IMR-90 (cell line): ENCODE data around the gene NGFR. TPM values are rescaled to one million over a fixed set of nuclear protein-coding genes. Genes with fewer than 3 reads are reported as not detected.

Source experiments
- ATAC-seq: fragments of 200-7000 bp; cut with Tn5 transposase; 2 replicates; pipeline ENCODE4 v1.9.1; 2020; ENCODE audit warnings: low read depth, mild to moderate bottlenecking, moderate library complexity
- BruUV-seq: library from RNA; stranded (reverse); fragments of 400-500 nt; replicated peaks from 2 replicates; lab custom pipeline; 2021; lab: Mats Ljungman, UMichigan
- CTCF ChIA-PET: fragments of 300-600 bp; formaldehyde crosslinking; extraction: SDS; loops from one replicate; lab custom pipeline; 2021; ENCODE audit warnings: antibody characterized with exemption; lab: Yijun Ruan, JAX
- POLR2A ChIA-PET: fragments of 300-600 bp; sonication (Branson Sonifier 250); formaldehyde crosslinking; loops from one replicate; lab custom pipeline; 2022; ENCODE audit warnings: antibody characterized with exemption; ENCODE audit not compliant: unreplicated experiment; lab: Charles Lee
- DNase-seq: peaks from one replicate; pipeline ENCODE4 v3.0.0; 2013
- H2AFZ ChIP-seq: replicated peaks from 2 replicates; pipeline ENCODE3; 2013; ENCODE audit warnings: low read length, mild to moderate bottlenecking; ENCODE audit not compliant: poor library complexity
- H2AK5ac ChIP-seq: 2 replicates; pipeline ENCODE4 v1.6.1; 2013; ENCODE audit warnings: low read depth, low read length, inconsistent platforms
- H2AK9ac ChIP-seq: replicated peaks from 2 replicates; pipeline ENCODE3; 2013; ENCODE audit warnings: mild to moderate bottlenecking, low read depth, low read length, moderate library complexity; ENCODE audit not compliant: poor library complexity
- H2BK120ac ChIP-seq: 2 replicates; pipeline ENCODE4 v1.6.1; 2013; ENCODE audit warnings: low read depth, low read length, inconsistent platforms
- H2BK15ac ChIP-seq: 3 replicates; pipeline ENCODE4 v1.6.1; 2013; ENCODE audit warnings: low read depth, low read length, inconsistent platforms
- H2BK20ac ChIP-seq: 2 replicates; pipeline ENCODE4 v1.6.1; 2013; ENCODE audit warnings: low read depth, mild to moderate bottlenecking, inconsistent platforms, low read length, moderate library complexity
- H2BK5ac ChIP-seq: 2 replicates; pipeline ENCODE4 v1.6.1; 2013; ENCODE audit warnings: mild to moderate bottlenecking, low read depth, low read length, inconsistent platforms; ENCODE audit not compliant: poor library complexity, severe bottlenecking
- H3K14ac ChIP-seq: replicated peaks from 2 replicates; pipeline ENCODE4 v1.6.1; 2013; ENCODE audit warnings: low read depth, low read length, inconsistent platforms
- H3K18ac ChIP-seq: 2 replicates; pipeline ENCODE4 v1.6.1; 2013; ENCODE audit warnings: low read depth, low read length, control low read depth
- H3K23ac ChIP-seq: 2 replicates; pipeline ENCODE4 v1.6.1; 2013; ENCODE audit warnings: low read depth, low read length, inconsistent platforms
- H3K27ac ChIP-seq: 2 replicates; pipeline ENCODE4 v1.5.1; 2013; ENCODE audit warnings: mild to moderate bottlenecking, control low read depth, low read length; ENCODE audit not compliant: insufficient read depth
- H3K27me3 ChIP-seq: 2 replicates; pipeline ENCODE4 v1.6.1; 2013; ENCODE audit warnings: low read length; ENCODE audit not compliant: control insufficient read depth, insufficient read depth
- H3K36me3 ChIP-seq: 2 replicates; pipeline ENCODE4 v1.6.1; 2013; ENCODE audit warnings: low read length, mixed read lengths; ENCODE audit not compliant: control insufficient read depth, insufficient read depth
- H3K4ac ChIP-seq: 2 replicates; pipeline ENCODE4 v1.6.1; 2013; ENCODE audit warnings: low read depth, low read length, inconsistent platforms
- H3K4me1 ChIP-seq: 2 replicates; pipeline ENCODE4 v1.6.1; 2013; ENCODE audit warnings: low read length, mixed read lengths; ENCODE audit not compliant: control insufficient read depth, insufficient read depth
- H3K4me2 ChIP-seq: 2 replicates; pipeline ENCODE4 v1.6.1; 2013; ENCODE audit warnings: low read depth, mild to moderate bottlenecking, control low read depth, low read length, moderate library complexity
- H3K4me3 ChIP-seq: 2 replicates; pipeline ENCODE4 v1.5.1; 2013; ENCODE audit warnings: low read depth, mild to moderate bottlenecking, control low read depth, low read length, moderate library complexity; ENCODE audit not compliant: insufficient read depth
- H3K56ac ChIP-seq: 2 replicates; pipeline ENCODE4 v1.6.1; 2013; ENCODE audit warnings: low read length, inconsistent platforms; ENCODE audit not compliant: insufficient read depth; ENCODE audit errors: extremely low read depth
- H3K79me1 ChIP-seq, 2 experiments: 2 replicates each; pipeline ENCODE4 v1.6.1; 2013; ENCODE audit warnings: low read length in 2 of 2, inconsistent platforms in 1 of 2, low read depth in 1 of 2
- H3K9ac ChIP-seq: 2 replicates; pipeline ENCODE4 v1.6.1; 2013; ENCODE audit warnings: low read depth, low read length, control low read depth
- H3K9me1 ChIP-seq: 2 replicates; pipeline ENCODE4 v1.6.1; 2013; ENCODE audit warnings: low read length, inconsistent platforms; ENCODE audit not compliant: insufficient read depth
- H3K9me3 ChIP-seq: 2 replicates; pipeline ENCODE4 v1.6.1; 2013; ENCODE audit warnings: low read length; ENCODE audit not compliant: control insufficient read depth, insufficient read depth
- H4K20me1 ChIP-seq: 2 replicates; pipeline ENCODE4 v1.6.1; 2013; ENCODE audit warnings: low read length, inconsistent platforms; ENCODE audit not compliant: insufficient read depth
- H4K5ac ChIP-seq: 2 replicates; pipeline ENCODE4 v1.6.1; 2013; ENCODE audit warnings: mild to moderate bottlenecking, low read depth, low read length, control low read depth
- H4K8ac ChIP-seq, 2 experiments: 2 replicates each; pipeline ENCODE4 v1.6.1; 2013; ENCODE audit warnings: low read depth in 2 of 2, low read length in 2 of 2, control low read depth in 1 of 2, inconsistent platforms in 1 of 2
- H4K91ac ChIP-seq: 2 replicates; pipeline ENCODE4 v1.6.1; 2013; ENCODE audit warnings: low read depth, low read length, inconsistent platforms; ENCODE audit not compliant: insufficient read depth
- BHLHE40 ChIP-seq: fragments of 150-350 bp; IDR thresholded peaks from 2 replicates; pipeline ENCODE4 v1.6.1; 2016; ENCODE audit warnings: mild to moderate bottlenecking, low read depth, low read length
- CEBPB ChIP-seq: IDR thresholded peaks from 2 replicates; pipeline ENCODE4 v1.6.1; 2012; ENCODE audit warnings: low read depth, low read length, improper control_type of control experiment
- CHD1 ChIP-seq: IDR thresholded peaks from 2 replicates; pipeline ENCODE4 v1.6.1; 2012; ENCODE audit warnings: low read depth, low read length, improper control_type of control experiment
- CTCF ChIP-seq: conservative IDR thresholded peaks from 2 replicates; pipeline ENCODE4 v1.5.1; 2012; ENCODE audit warnings: mild to moderate bottlenecking, low read depth, low read length, improper control_type of control experiment
- ELK1 ChIP-seq: fragments of 150-350 bp; IDR thresholded peaks from 2 replicates; pipeline ENCODE4 v1.6.1; 2016; ENCODE audit warnings: low read depth, mild to moderate bottlenecking, low read length, moderate library complexity, borderline replicate concordance
- FOS ChIP-seq: fragments of 150-350 bp; IDR thresholded peaks from 2 replicates; pipeline ENCODE4 v1.6.1; 2016; ENCODE audit warnings: low read depth, low read length
- MAFK ChIP-seq: IDR thresholded peaks from 2 replicates; pipeline ENCODE4 v1.6.1; 2012; ENCODE audit warnings: low read depth, low read length, improper control_type of control experiment
- MAZ ChIP-seq: IDR thresholded peaks from 2 replicates; pipeline ENCODE4 v1.6.1; 2012; ENCODE audit warnings: low read depth, mild to moderate bottlenecking, low read length, improper control_type of control experiment, moderate library complexity, borderline replicate concordance
- MXI1 ChIP-seq: IDR thresholded peaks from 2 replicates; pipeline ENCODE4 v1.6.1; 2012; ENCODE audit warnings: low read depth, mild to moderate bottlenecking, low read length, moderate library complexity, borderline replicate concordance
- NFE2L2 ChIP-seq: fragments of 150-350 bp; IDR thresholded peaks from 2 replicates; pipeline ENCODE4 v1.6.1; 2016; ENCODE audit warnings: low read depth, mild to moderate bottlenecking, low read length
- POLR2A ChIP-seq: IDR thresholded peaks from 2 replicates; pipeline ENCODE4 v1.6.1; 2012; ENCODE audit warnings: mild to moderate bottlenecking, low read depth, low read length
- RAD21 ChIP-seq: IDR thresholded peaks from 2 replicates; pipeline ENCODE4 v1.6.1; 2012; ENCODE audit warnings: low read length, improper control_type of control experiment
- RCOR1 ChIP-seq: IDR thresholded peaks from 2 replicates; pipeline ENCODE4 v1.6.1; 2012; ENCODE audit warnings: mild to moderate bottlenecking, low read length, improper control_type of control experiment; ENCODE audit not compliant: insufficient replicate concordance
- RFX5 ChIP-seq: IDR thresholded peaks from 2 replicates; pipeline ENCODE4 v1.8.0; 2012; ENCODE audit warnings: low read depth, mild to moderate bottlenecking, low read length, moderate library complexity
- SMC3 ChIP-seq: fragments of 150-350 bp; IDR thresholded peaks from 2 replicates; pipeline ENCODE4 v1.6.1; 2016; ENCODE audit warnings: low read depth, mild to moderate bottlenecking, antibody characterized with exemption, low read length, moderate library complexity
- USF2 ChIP-seq: fragments of 150-350 bp; IDR thresholded peaks from 2 replicates; pipeline ENCODE4 v1.6.1; 2017; ENCODE audit warnings: mild to moderate bottlenecking, antibody characterized with exemption, low read length, low read depth
- WGBS, 2 experiments: methylation state at CpG; one replicate each; pipeline versions ENCODE4 v1.1.5 to v1.1.7; 2013; ENCODE audit warnings: missing lambda C conversion rate in 2 of 2; ENCODE audit not compliant: insufficient read length in 1 of 2; ENCODE audit errors: extremely low coverage in 2 of 2; 5-methylcytosine and 5-hydroxymethylcytosine counted together
- dilution Hi-C: fragments of 300-500 bp; cut with HindIII; formaldehyde crosslinking; loops from one replicate; pipeline ENCODE4 v1.14.3; 2018; ENCODE audit warnings: low sequenced_read_pairs; ENCODE audit not compliant: unreplicated experiment
- in situ Hi-C: fragments of 300-500 bp; cut with MboI; formaldehyde crosslinking; loops from 3 replicates; pipeline ENCODE4 v1.14.3; 2019; ENCODE audit warnings: low sequenced_read_pairs, inconsistent platforms, mixed read lengths
- intact Hi-C: fragments of 100-400 bp; cut with micrococcal nuclease; formaldehyde crosslinking; loops from 2 replicates; pipeline ENCODE4 v1.10.0; 2022
- polyA plus RNA-seq, 3 experiments: library from polyadenylated mRNA; depleted of rRNA; stranded (reverse); fragments of >200 nt; gene quantifications; 2 replicates each; pipeline ENCODE4 v1.2.3, GENCODE V29; 2012; ENCODE audit warnings: low replicate concordance in 1 of 3
- total RNA-seq: library from RNA; depleted of rRNA; stranded (reverse); fragments of >200 nt; gene quantifications from 2 replicates; pipeline ENCODE4 v1.2.3, GENCODE V29; 2012

Gene NGFR
- total and polyA plus RNA-seq, 2 of the 4 experiments (the other 2 are of a cell fraction): 0.15 to 0.18 TPM

GRCh38 chr17:49545806-49546545 is 50.9 kb downstream of the NGFR start:
- Histone ChIP-seq H3K36me3 (no peaks in the 10 kb centered on the region), H3K14ac (no peak overlapping the region), H3K9me3 (peaks cover 6% of the 10 kb centered on the region), H3K56ac (no peak overlapping the region), H3K18ac (no peak overlapping the region), H2BK5ac (no peak overlapping the region), H4K8ac (no peak overlapping the region), H2AK9ac (no peak overlapping the region), H3K27me3 (peaks cover 60% of the 10 kb centered on the region), H4K91ac (no peak overlapping the region), H3K4me1 (no peaks in the 10 kb centered on the region), H3K23ac (no peak overlapping the region), H2AK5ac (no peak overlapping the region), H3K4me2 (no peak overlapping the region), H3K79me1 (no peaks in the 10 kb centered on the region), H3K27ac (no peak overlapping the region), H4K5ac (no peak overlapping the region), H3K4ac (no peak overlapping the region), H3K9me1 (no peaks in the 10 kb centered on the region), H2BK20ac (no peak overlapping the region), H2BK120ac (no peak overlapping the region), H3K4me3 (no peak overlapping the region), H3K9ac (no peak overlapping the region), H4K20me1 (no peaks in the 10 kb centered on the region), H2BK15ac (no peak overlapping the region), H2AFZ (peak overlapping the region; percentile 10)
- intact Hi-C loops (no loop called here), dilution Hi-C loops (no loop called here), in situ Hi-C loops (loop anchor here (10.0 kb wide), 1 partner anchor 231 kb away; no protein-coding TSS in a partner anchor)
- TF ChIP-seq MXI1: no peak
- no peak for TF ChIP-seq RFX5
- no peak for TF ChIP-seq CTCF
- no peak for TF ChIP-seq SMC3
- TF ChIP-seq MAZ: no peak
- TF ChIP-seq CEBPB: no peak
- no peak for TF ChIP-seq RCOR1
- no peak for TF ChIP-seq MAFK
- TF ChIP-seq FOS: no peak
- TF ChIP-seq USF2: no peak
- no peak for TF ChIP-seq BHLHE40
- no peak for TF ChIP-seq CHD1
- no peak for TF ChIP-seq POLR2A
- no peak for TF ChIP-seq NFE2L2
- TF ChIP-seq RAD21: no peak
- TF ChIP-seq ELK1: no peak
- ATAC-seq (no peak), DNase-seq (no peak)
- 68% methylated on average over 6 of the region's 15 CpGs; no CpG with 5 or more reads in 1 of the 2 experiments for WGBS, 2 experiments
- ChIA-PET CTCF (no interaction called here), POLR2A (no interaction called here)
- no TSS peak for BruUV-seq
